H1 (cell line): ENCODE data around the gene OSMR. TPM values are rescaled to one million over a fixed set of nuclear protein-coding genes. Genes with fewer than 3 reads are reported as not detected.

Experiments used
- CBX5 ChIP-seq: fragments of 300-800, 300-1000 bp; sonication (generic); IDR thresholded peaks from 2 replicates; pipeline ENCODE4 v1.7.1; 2016; ENCODE audit warnings: antibody characterized with exemption, low read length, low read depth
- polyA plus RNA-seq, 7 experiments: library from polyadenylated mRNA; depleted of rRNA in 3 of 7; stranded (reverse) in 5 of 7; unstranded in 2 of 7; fragments of >200 nt in 5 of 7; fragments of 200-250 nt in 2 of 7; gene quantifications; 1 replicate in 5 of 7; 2 replicates in 1 of 7; 4 replicates in 1 of 7; pipeline versions ENCODE4 v1.2.1 to v1.2.3, GENCODE V29; 2011 to 2013; ENCODE audit warnings: missing spikeins in 2 of 7, mixed read lengths in 2 of 7
- total RNA-seq: library from RNA; stranded (reverse); fragmentation: NEBNext Ultra II Directional; extraction: Animal tissue kit (Norgen Biotek cat#: 25700); gene quantifications from 2 replicates; pipeline ENCODE4 v1.2.1, GENCODE V29; 2021
- TF ChIP-seq, protein P1 (sequence below): IDR thresholded peaks from 2 replicates; pipeline ENCODE4 v1.6.1; 2011; ENCODE audit warnings: low read length, improper control_type of control experiment

The OSMR gene
- total and polyA plus RNA-seq, 2 of the 8 experiments (the other 6 are each of a cell fraction or from before 2014, with no cell fraction given) = 2.3 to 2.6 TPM

DNA sequence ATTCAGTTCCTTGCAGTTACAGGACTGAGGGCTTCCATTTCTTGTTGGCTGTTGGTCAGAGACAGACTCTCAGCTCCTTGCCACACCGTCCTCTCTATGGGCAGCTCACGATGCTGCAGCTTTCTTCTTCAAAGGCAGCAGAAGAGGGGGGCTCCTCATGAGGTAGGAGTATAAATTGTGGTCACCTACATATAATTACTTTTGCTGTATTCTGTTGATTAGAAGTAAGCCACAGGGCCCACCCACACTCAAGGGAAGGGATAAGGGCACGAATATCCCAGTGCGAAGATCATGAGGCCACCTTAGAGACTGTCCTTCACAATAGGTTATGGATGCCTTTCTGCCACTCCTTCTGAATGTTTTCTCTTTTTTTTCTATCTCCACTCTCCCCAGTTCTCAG is 43.7 kb upstream of the OSMR start (continued):
- no peak for TF ChIP-seq CBX5
- TF ChIP-seq, protein P1, sequence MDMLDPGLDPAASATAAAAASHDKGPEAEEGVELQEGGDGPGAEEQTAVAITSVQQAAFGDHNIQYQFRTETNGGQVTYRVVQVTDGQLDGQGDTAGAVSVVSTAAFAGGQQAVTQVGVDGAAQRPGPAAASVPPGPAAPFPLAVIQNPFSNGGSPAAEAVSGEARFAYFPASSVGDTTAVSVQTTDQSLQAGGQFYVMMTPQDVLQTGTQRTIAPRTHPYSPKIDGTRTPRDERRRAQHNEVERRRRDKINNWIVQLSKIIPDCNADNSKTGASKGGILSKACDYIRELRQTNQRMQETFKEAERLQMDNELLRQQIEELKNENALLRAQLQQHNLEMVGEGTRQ = no peak
